ENCODE data around the gene FAM53A. TPM values are rescaled to one million over a fixed set of nuclear protein-coding genes. Genes with fewer than 3 reads are reported as not detected.

The FAM53A gene
- total and polyA plus RNA-seq, 2 of the 4 experiments (the other 2 are of a cell fraction): 2.0 to 3.1 TPM

DNA sequence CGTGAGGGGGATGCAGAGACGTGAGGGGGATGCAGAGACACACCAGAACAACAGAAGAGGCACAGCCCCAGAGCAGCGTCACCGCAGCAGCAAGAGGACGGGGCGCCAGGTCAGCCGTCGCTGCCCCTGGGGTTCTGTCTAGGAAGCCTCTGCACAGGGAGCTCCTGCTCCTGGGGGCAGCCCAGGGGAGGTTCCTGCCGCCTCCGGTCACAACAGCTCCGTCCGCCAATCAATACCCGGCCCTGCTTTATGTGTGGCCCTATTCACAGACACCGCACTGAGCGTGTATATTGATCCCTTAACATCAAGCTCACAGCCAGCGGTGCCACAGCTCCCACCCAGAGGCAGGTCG is 69.6 kb downstream of the FAM53A start:
- BruUV-seq (replicated peaks): no TSS peak
- in situ Hi-C loops (cut with MboI; ENCODE audit: low sequenced_read_pairs): no loop called here

More for the DNA sequence above, 69.6 kb downstream of the FAM53A start:
- Histone ChIP-seq H4K8ac (ENCODE audit: low read depth in 2 of 2, low read length in 2 of 2) (no peak overlapping the region), H3K4me1 (ENCODE audit: control insufficient read depth, insufficient read depth, low read length) (no peaks in the 10 kb centered on the region), H2BK5ac (ENCODE audit: low read depth, low read length, poor library complexity, severe bottlenecking) (no peak overlapping the region), H3K27ac (ENCODE audit: insufficient read depth, low read length) (no peak overlapping the region), H3K4me2 (ENCODE audit: low read depth, low read length) (no peak overlapping the region), H4K20me1 (ENCODE audit: insufficient read depth, low read length) (no peaks in the 10 kb centered on the region; the same call in none of the 2 replicates), H3K27me3 (ENCODE audit: control insufficient read depth, insufficient read depth, low read length) (no peaks in the 10 kb centered on the region), H3K79me1 (ENCODE audit: low read depth in 1 of 2, low read length in 2 of 2) (no peaks in the 10 kb centered on the region), H3K14ac (replicated peaks; ENCODE audit: low read depth, low read length) (no peak overlapping the region), H3K9me1 (ENCODE audit: insufficient read depth, low read length) (no peaks in the 10 kb centered on the region; the same call in 1 of the 2 replicates), H2BK15ac (ENCODE audit: low read depth, low read length) (no peak overlapping the region), H3K36me3 (ENCODE audit: control insufficient read depth, insufficient read depth, low read length) (no peaks in the 10 kb centered on the region), H2AK5ac (ENCODE audit: low read depth, low read length) (no peak overlapping the region), H2AFZ (replicated peaks; ENCODE audit: low read length, poor library complexity) (no peak overlapping the region), H2BK120ac (ENCODE audit: low read depth, low read length) (no peak overlapping the region), H3K4ac (ENCODE audit: low read depth, low read length) (no peak overlapping the region), H2BK20ac (ENCODE audit: low read depth, low read length) (no peak overlapping the region), H3K4me3 (ENCODE audit: insufficient read depth, low read depth, low read length) (no peak overlapping the region), H3K23ac (ENCODE audit: low read depth, low read length) (no peak overlapping the region), H3K9ac (ENCODE audit: low read depth, low read length) (no peak overlapping the region), H4K5ac (ENCODE audit: low read depth, low read length) (no peak overlapping the region), H3K56ac (ENCODE audit: extremely low read depth, insufficient read depth, low read length) (no peak overlapping the region), H4K91ac (ENCODE audit: insufficient read depth, low read depth, low read length) (no peak overlapping the region), H3K9me3 (ENCODE audit: control insufficient read depth, insufficient read depth, low read length) (no peaks in the 10 kb centered on the region; the same call in 1 of the 2 replicates), H3K18ac (ENCODE audit: low read depth, low read length) (no peak overlapping the region), H2AK9ac (replicated peaks; ENCODE audit: low read depth, low read length, poor library complexity) (no peak overlapping the region)
- ATAC-seq (ENCODE audit: low read depth): no peak
- intact Hi-C loops (cut with micrococcal nuclease): no loop called here
- TF ChIP-seq, protein P1, sequence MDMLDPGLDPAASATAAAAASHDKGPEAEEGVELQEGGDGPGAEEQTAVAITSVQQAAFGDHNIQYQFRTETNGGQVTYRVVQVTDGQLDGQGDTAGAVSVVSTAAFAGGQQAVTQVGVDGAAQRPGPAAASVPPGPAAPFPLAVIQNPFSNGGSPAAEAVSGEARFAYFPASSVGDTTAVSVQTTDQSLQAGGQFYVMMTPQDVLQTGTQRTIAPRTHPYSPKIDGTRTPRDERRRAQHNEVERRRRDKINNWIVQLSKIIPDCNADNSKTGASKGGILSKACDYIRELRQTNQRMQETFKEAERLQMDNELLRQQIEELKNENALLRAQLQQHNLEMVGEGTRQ (IDR thresholded peaks at IDR 0.05; ENCODE audit: low read depth, low read length): no peak
- TF ChIP-seq NFE2L2 (IDR thresholded peaks at IDR 0.05; ENCODE audit: low read depth, low read length) (no peak), RCOR1 (IDR thresholded peaks at IDR 0.05; ENCODE audit: insufficient replicate concordance, low read length) (no peak), BHLHE40 (IDR thresholded peaks at IDR 0.05; ENCODE audit: low read depth, low read length) (no peak), MXI1 (IDR thresholded peaks at IDR 0.05; ENCODE audit: borderline replicate concordance, low read depth, low read length) (no peak), POLR2A (IDR thresholded peaks at IDR 0.05; ENCODE audit: low read depth, low read length) (no peak), MAZ (IDR thresholded peaks at IDR 0.05; ENCODE audit: borderline replicate concordance, low read depth, low read length) (no peak), RFX5 (IDR thresholded peaks at IDR 0.05; ENCODE audit: low read depth, low read length) (no peak), CEBPB (IDR thresholded peaks at IDR 0.05; ENCODE audit: low read depth, low read length) (no peak)
- TF ChIP-seq, protein P2, sequence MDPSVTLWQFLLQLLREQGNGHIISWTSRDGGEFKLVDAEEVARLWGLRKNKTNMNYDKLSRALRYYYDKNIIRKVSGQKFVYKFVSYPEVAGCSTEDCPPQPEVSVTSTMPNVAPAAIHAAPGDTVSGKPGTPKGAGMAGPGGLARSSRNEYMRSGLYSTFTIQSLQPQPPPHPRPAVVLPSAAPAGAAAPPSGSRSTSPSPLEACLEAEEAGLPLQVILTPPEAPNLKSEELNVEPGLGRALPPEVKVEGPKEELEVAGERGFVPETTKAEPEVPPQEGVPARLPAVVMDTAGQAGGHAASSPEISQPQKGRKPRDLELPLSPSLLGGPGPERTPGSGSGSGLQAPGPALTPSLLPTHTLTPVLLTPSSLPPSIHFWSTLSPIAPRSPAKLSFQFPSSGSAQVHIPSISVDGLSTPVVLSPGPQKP (IDR thresholded peaks at IDR 0.05; ENCODE audit: borderline replicate concordance, low read depth, low read length): no peak
- dilution Hi-C loops (cut with HindIII; ENCODE audit: low sequenced_read_pairs, unreplicated experiment): no loop called here
- ChIA-PET CTCF (no interaction called here), POLR2A (ENCODE audit: unreplicated experiment) (no interaction called here)
- DNase-seq: no peak
- 100% methylated on average over 2 of the region's 17 CpGs; no CpG with 5 or more reads in 1 of the 2 experiments for WGBS, 2 experiments (ENCODE audit: extremely low coverage in 2 of 2, insufficient read length in 1 of 2)
